HepG2 (cell line): Measurements from ENCODE around the gene E2F1. TPM values are rescaled to one million over a fixed set of nuclear protein-coding genes. Genes with fewer than 3 reads are reported as not detected.

Source experiments
- LRRFIP1 ChIP-seq: sonication (generic); formaldehyde crosslinking; conservative IDR thresholded peaks from 2 replicates; pipeline ENCODE4 v1.4.0; 2020; ENCODE audit warnings: missing genetic modification reagents
- PAXIP1 ChIP-seq: sonication (generic); formaldehyde crosslinking; conservative IDR thresholded peaks from 2 replicates; pipeline ENCODE4 v1.4.0; 2020; ENCODE audit warnings: mild to moderate bottlenecking, missing genetic modification reagents, moderate library complexity
- REL ChIP-seq: sonication (generic); formaldehyde crosslinking; conservative IDR thresholded peaks from 2 replicates; pipeline ENCODE4 v1.8.0; 2022; ENCODE audit warnings: mild to moderate bottlenecking, missing genetic modification reagents, moderate library complexity
- RORA ChIP-seq: sonication (generic); formaldehyde crosslinking; IDR thresholded peaks from 2 replicates; pipeline ENCODE4 v1.5.0; 2020; ENCODE audit warnings: mild to moderate bottlenecking, missing genetic modification reagents, moderate library complexity
- SP2 ChIP-seq: sonication (generic); formaldehyde crosslinking; IDR thresholded peaks from 2 replicates; pipeline ENCODE4 v1.5.1; 2020; ENCODE audit warnings: mild to moderate bottlenecking, missing genetic modification reagents
- TRIM24 ChIP-seq: sonication (generic); formaldehyde crosslinking; IDR thresholded peaks from 2 replicates; pipeline ENCODE4 v1.8.0; 2022; ENCODE audit warnings: mild to moderate bottlenecking, missing genetic modification reagents
- ZNF280B ChIP-seq: sonication (generic); formaldehyde crosslinking; IDR thresholded peaks from 2 replicates; pipeline ENCODE4 v1.5.0; 2020; ENCODE audit warnings: missing genetic modification reagents, mild to moderate bottlenecking, borderline replicate concordance
- ZNF460 ChIP-seq: sonication (generic); formaldehyde crosslinking; IDR thresholded peaks from 2 replicates; pipeline ENCODE4 v1.5.1; 2020; ENCODE audit warnings: missing genetic modification reagents, mild to moderate bottlenecking, borderline replicate concordance
- ZNF772 ChIP-seq: sonication (generic); formaldehyde crosslinking; IDR thresholded peaks from 2 replicates; pipeline ENCODE4 v1.5.0; 2020; ENCODE audit warnings: mild to moderate bottlenecking, missing genetic modification reagents
- ZNF781 ChIP-seq: sonication (generic); formaldehyde crosslinking; IDR thresholded peaks from 2 replicates; pipeline ENCODE4 v1.5.1; 2020; ENCODE audit warnings: borderline replicate concordance, mild to moderate bottlenecking, missing genetic modification reagents; ENCODE audit errors: not compliant biosample characterization
- polyA plus RNA-seq, 8 experiments: library from polyadenylated mRNA; depleted of rRNA in 3 of 8; stranded (reverse) in 7 of 8; unstranded in 1 of 8; fragments of >200 nt; fragmentation: Illumina TruSeq in 4 of 8; extraction: Trizol in 4 of 8; gene quantifications; 2 replicates each; pipeline versions ENCODE4 v1.2.1 to v1.2.3, GENCODE V29; 2011 to 2016; ENCODE audit warnings: low read depth in 4 of 8, missing spikeins in 1 of 8, mixed read lengths in 1 of 8; ENCODE audit not compliant: insufficient read depth in 1 of 8
- total RNA-seq, 5 experiments: library from RNA; depleted of rRNA; stranded (reverse); fragments of >200 nt; fragmentation: Illumina TruSeq; extraction: Trizol; gene quantifications; 2 replicates each; pipeline ENCODE4 v1.2.3, GENCODE V29; 2016; ENCODE audit warnings: low read depth in 1 of 5
- TF ChIP-seq, protein P1 (sequence below): sonication (generic); formaldehyde crosslinking; IDR thresholded peaks from 2 replicates; pipeline ENCODE4 v1.4.0; 2020; ENCODE audit warnings: mild to moderate bottlenecking, missing genetic modification reagents

Gene E2F1
- total and polyA plus RNA-seq, 2 of the 13 experiments (the other 11 are each of a cell fraction or from before 2014, with no cell fraction given): 25.5 to 39.4 TPM

DNA sequence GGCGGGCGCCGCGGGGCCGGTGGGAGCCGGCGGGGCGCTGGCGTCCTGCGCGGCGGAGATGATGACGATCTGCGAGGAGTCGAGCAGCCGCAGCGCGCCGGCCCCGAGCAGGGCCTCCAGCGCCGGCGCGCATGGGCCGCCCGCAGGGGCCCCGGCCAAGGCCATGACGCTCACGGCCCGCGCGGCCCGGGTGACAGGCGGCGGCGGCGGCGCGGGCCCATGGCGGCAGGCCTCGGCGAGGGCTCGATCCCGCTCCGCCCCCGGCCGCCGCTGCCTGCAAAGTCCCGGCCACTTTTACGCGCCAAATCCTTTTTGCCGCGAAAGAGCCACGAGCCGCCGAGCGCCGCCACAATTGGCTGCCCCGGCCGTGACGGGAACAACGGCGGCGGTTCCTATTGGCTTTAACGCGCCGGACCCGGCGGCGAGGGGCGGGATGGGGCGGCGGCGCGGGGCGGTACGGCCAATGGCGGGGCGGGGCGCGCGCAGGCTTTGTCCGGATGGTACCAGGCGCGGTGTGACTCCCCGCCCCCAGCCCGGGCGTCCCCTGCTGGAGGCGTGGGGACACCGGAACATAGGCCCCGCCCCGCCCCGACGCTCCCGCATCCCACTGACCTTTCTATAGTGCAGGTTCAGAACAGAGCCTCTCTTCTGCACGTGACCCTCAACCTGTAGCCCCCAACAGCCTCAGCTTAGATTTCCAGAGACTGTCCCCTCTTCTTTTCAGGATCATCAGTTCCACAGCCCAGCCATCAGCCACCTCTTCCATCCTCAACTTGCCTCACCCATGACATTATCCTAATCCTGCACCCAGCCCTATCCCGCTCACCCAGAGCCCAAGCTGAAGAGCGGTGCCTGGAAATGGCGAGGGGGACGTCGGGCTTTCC lies at the start of gene E2F1 (continued):
- peak; percentile 56 for TF ChIP-seq PAXIP1 (CRISPR knock-in tag)
- peak; percentile 44 for TF ChIP-seq ZNF781 (CRISPR knock-in tag)
- no peak for TF ChIP-seq TRIM24 (CRISPR knock-in tag)
- peak; percentile 94 for TF ChIP-seq SP2
- TF ChIP-seq ZNF280B (CRISPR knock-in tag): no peak
- peak; percentile 87; the same call in 1 of the 2 replicates for TF ChIP-seq ZNF772
- TF ChIP-seq, protein P1, sequence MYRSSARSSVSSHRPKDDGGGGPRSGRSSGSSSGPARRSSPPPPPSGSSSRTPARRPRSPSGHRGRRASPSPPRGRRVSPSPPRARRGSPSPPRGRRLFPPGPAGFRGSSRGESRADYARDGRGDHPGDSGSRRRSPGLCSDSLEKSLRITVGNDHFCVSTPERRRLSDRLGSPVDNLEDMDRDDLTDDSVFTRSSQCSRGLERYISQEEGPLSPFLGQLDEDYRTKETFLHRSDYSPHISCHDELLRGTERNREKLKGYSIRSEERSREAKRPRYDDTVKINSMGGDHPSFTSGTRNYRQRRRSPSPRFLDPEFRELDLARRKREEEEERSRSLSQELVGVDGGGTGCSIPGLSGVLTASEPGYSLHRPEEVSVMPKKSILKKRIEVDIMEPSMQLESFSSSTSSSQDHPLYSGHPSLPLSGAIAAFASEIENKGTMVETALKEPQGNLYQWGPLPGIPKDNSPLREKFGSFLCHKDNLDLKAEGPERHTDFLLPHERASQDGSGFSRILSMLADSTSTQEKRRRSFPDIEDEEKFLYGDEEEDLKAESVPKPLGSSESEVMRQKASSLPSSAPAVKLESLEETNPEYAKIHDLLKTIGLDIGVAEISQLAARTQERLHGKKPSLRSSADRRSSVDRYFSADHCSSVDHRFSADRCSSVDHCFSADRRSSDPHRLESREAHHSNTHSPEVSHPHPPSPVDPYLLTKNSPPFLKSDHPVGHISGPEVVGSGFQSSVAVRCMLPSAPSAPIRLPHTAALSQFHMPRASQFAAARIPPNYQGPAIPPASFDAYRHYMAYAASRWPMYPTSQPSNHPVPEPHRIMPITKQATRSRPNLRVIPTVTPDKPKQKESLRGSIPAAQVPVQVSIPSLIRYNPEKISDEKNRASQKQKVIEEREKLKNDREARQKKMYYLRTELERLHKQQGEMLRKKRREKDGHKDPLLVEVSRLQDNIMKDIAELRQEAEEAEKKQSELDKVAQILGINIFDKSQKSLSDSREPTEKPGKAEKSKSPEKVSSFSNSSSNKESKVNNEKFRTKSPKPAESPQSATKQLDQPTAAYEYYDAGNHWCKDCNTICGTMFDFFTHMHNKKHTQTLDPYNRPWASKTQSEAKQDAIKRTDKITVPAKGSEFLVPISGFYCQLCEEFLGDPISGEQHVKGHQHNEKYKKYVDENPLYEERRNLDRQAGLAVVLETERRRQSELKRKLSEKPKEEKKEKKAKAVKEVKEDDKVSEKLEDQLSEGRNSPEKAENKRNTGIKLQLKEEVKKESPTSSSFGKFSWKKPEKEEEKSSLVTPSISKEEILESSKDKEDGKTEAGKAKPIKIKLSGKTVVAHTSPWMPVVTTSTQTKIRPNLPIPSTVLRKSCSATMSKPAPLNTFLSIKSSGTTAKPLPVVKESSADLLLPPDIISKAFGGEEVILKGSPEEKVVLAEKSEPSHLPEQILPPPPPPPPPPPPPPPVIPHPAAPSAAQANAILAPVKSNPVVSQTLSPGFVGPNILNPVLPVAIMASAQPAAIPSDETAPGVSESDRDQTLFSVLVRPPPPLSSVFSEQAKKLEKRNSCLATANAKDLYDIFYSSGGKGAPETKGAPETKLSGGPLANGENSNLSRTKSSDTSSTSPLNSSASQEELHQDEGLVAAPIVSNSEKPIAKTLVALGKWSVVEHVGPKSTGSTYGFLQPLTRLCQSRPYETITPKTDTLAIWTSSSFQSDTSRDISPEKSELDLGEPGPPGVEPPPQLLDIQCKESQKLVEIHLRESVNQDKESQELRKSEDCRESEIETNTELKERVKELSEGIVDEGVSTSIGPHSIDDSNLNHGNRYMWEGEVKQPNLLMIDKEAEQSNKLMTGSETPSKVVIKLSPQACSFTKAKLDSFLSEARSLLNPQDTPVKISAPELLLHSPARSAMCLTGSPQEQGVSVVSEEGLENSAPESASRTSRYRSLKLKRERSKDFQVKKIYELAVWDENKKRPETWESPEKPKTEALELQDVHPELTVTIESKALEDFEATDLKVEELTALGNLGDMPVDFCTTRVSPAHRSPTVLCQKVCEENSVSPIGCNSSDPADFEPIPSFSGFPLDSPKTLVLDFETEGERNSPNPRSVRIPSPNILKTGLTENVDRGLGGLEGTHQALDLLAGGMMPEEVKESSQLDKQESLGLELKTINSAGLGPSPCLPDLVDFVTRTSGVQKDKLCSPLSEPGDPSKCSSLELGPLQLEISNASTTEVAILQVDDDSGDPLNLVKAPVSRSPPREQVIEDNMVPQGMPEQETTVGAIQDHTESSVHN (CRISPR knock-in tag): no peak
- TF ChIP-seq LRRFIP1 (CRISPR knock-in tag): no peak
- TF ChIP-seq REL (CRISPR knock-in tag): peak; percentile 99
- TF ChIP-seq ZNF460 (CRISPR knock-in tag): no peak
- no peak for TF ChIP-seq RORA (CRISPR knock-in tag)
